Myocyte (in vitro differentiated cells): ENCODE data around the gene OR4E2. TPM values are rescaled to one million over a fixed set of nuclear protein-coding genes. Genes with fewer than 3 reads are reported as not detected.
A peak's percentile ranks its signal among the peaks of the same experiment; 100 is the strongest.
"Not testable (repeated sequence)": the region's sequence is repeated elsewhere in the genome, so short reads cannot be mapped to it uniquely, and the experiment has no call there.

Experiments used
- DNase-seq: peaks from one replicate; pipeline ENCODE4 v3.0.0-alpha.2; 2012; ENCODE audit warnings: low read depth
- polyA plus RNA-seq: library from polyadenylated mRNA; unstranded; fragments of >200 nt; gene quantifications from one replicate; pipeline ENCODE4 v1.2.1, GENCODE V29; 2012; ENCODE audit warnings: missing spikeins
- total RNA-seq: library from RNA; depleted of rRNA; stranded (reverse); fragments of >200 nt; gene quantifications from 2 replicates; pipeline ENCODE4 v1.2.3, GENCODE V29; 2014

Gene OR4E2
- not detected in 2 replicates for total RNA-seq
- polyA plus RNA-seq = not detected

GRCh38 chr14:21653331-21653885 is at the start of gene OR4E2:
TSS of gene OR4E2 (plus strand) at chr14:21653835. CDS start at chr14:21665083, 11,248 bp downstream.
- DNase-seq = no peak

- DNase-seq = no peak
Observed at GRCh38 chr14:21612324-21612723, 41.3 kb upstream of the OR4E2 start.

GRCh38 chr14:21614240-21614639 is 39.4 kb upstream of the OR4E2 start:
- no peak for DNase-seq

- DNase-seq = no peak
Observed at GRCh38 chr14:21617614-21618013, 36.0 kb upstream of the OR4E2 start.

GRCh38 chr14:21626491-21627230 is 27.0 kb upstream of the OR4E2 start:
- no peak for DNase-seq

GRCh38 chr14:21630503-21630902 is 23.1 kb upstream of the OR4E2 start:
- DNase-seq = not testable (repeated sequence)

GRCh38 chr14:21631084-21631483 is 22.6 kb upstream of the OR4E2 start:
- no peak for DNase-seq

- DNase-seq = no peak
Observed at GRCh38 chr14:21634840-21635239, 18.8 kb upstream of the OR4E2 start, which contains the start of gene OR10G2. TSS of gene OR10G2 (minus strand) at chr14:21634940. CDS start at chr14:21634842, 98 bp downstream.

GRCh38 chr14:21642683-21643082 is 11.0 kb upstream of the OR4E2 start:
- no peak for DNase-seq

GRCh38 chr14:21643407-21643806 is 10.2 kb upstream of the OR4E2 start:
- no peak for DNase-seq

GRCh38 chr14:21647380-21647779 is 6.3 kb upstream of the OR4E2 start:
- no peak for DNase-seq

GRCh38 chr14:21652209-21652808 is 1.3 kb upstream of the OR4E2 start:
- no peak for DNase-seq

- no peak for DNase-seq
Observed at GRCh38 chr14:21654215-21654614, 580 bp downstream of the OR4E2 start.

- no peak for DNase-seq
Observed at GRCh38 chr14:21656980-21657379, 3.3 kb downstream of the OR4E2 start.

- DNase-seq = peak; percentile 38
Observed at GRCh38 chr14:21668377-21668776, 14.7 kb downstream of the OR4E2 start.

- no peak for DNase-seq
Observed at GRCh38 chr14:21669284-21669683, 15.6 kb downstream of the OR4E2 start.

GRCh38 chr14:21671371-21671770 is 17.7 kb downstream of the OR4E2 start:
- DNase-seq = peak; percentile 31

- DNase-seq = no peak
Observed at GRCh38 chr14:21672116-21672515, 18.5 kb downstream of the OR4E2 start.

GRCh38 chr14:21673718-21674117 is 20.1 kb downstream of the OR4E2 start, which contains the start of gene OR4E1:
TSS of gene OR4E1 (minus strand) at chr14:21673818. CDS start at chr14:21670935, 2,883 bp downstream.
- no peak for DNase-seq

- DNase-seq = no peak
Observed at GRCh38 chr14:21675566-21675965, 21.9 kb downstream of the OR4E2 start.

GRCh38 chr14:21680072-21680471 is 26.4 kb downstream of the OR4E2 start:
- peak; percentile 4 for DNase-seq

GRCh38 chr14:21686468-21686867 is 32.8 kb downstream of the OR4E2 start:
- DNase-seq = no peak
